MCF 10A (cell line): ENCODE data around the gene DDN. TPM values are rescaled to one million over a fixed set of nuclear protein-coding genes. Genes with fewer than 3 reads are reported as not detected.

Experiments
- BruUV-seq: library from RNA; stranded (reverse); fragments of 400-500 nt; replicated peaks from 2 replicates; lab custom pipeline; 2021; lab: Mats Ljungman, UMichigan
- CTCF ChIA-PET: fragments of 300-600 bp; sonication (Branson Sonifier 250); formaldehyde crosslinking; extraction: SDS; loops from one replicate; lab custom pipeline; 2021; ENCODE audit warnings: antibody characterized with exemption, inconsistent platforms; lab: Yijun Ruan, JAX
- POLR2A ChIA-PET: fragments of 300-600, 350-650 bp; sonication (Branson Sonifier 250); formaldehyde crosslinking; extraction: SDS; loops from one replicate; lab custom pipeline; 2020; ENCODE audit warnings: antibody characterized with exemption, inconsistent platforms; lab: Yijun Ruan, JAX
- DNase-seq: peaks from one replicate; pipeline ENCODE4 v3.0.0-alpha.2; 2018; ENCODE audit not compliant: unreplicated experiment
- H3K27ac Mint-ChIP-seq: one replicate; pipeline ENCODE4 v1.8.0; 2022; ENCODE audit warnings: mild to moderate bottlenecking, low read depth, mixed read lengths; ENCODE audit not compliant: unreplicated experiment
- H3K27me3 Mint-ChIP-seq: one replicate; pipeline ENCODE4 v1.8.0; 2022; ENCODE audit warnings: mixed read lengths; ENCODE audit not compliant: insufficient read depth, unreplicated experiment
- H3K36me3 Mint-ChIP-seq: one replicate; pipeline ENCODE4 v1.8.0; 2022; ENCODE audit warnings: mild to moderate bottlenecking, moderate library complexity, mixed read lengths; ENCODE audit not compliant: insufficient read depth, unreplicated experiment
- H3K4me1 Mint-ChIP-seq: one replicate; pipeline ENCODE4 v1.8.0; 2022; ENCODE audit warnings: mixed read lengths; ENCODE audit not compliant: insufficient read depth, unreplicated experiment
- H3K4me3 Mint-ChIP-seq: one replicate; pipeline ENCODE4 v1.8.0; 2022; ENCODE audit warnings: mild to moderate bottlenecking, moderate library complexity, mixed read lengths; ENCODE audit not compliant: unreplicated experiment
- H3K9me3 Mint-ChIP-seq: one replicate; pipeline ENCODE4 v1.8.0; 2022; ENCODE audit warnings: mixed read lengths; ENCODE audit not compliant: unreplicated experiment
- intact Hi-C: fragments of 100-400 bp; cut with micrococcal nuclease; formaldehyde crosslinking; loops from 2 replicates; pipeline ENCODE4 v1.14.1; 2022
- total RNA-seq: library from RNA; stranded (reverse); gene quantifications from 2 replicates; pipeline ENCODE4 v1.2.3, GENCODE V29; 2022
- TF ChIP-seq, protein P1 (sequence below): fragments of 200-600 bp; IDR thresholded peaks from one replicate; pipeline ENCODE4 v1.8.0; 2022; ENCODE audit warnings: antibody characterized with exemption, mild to moderate bottlenecking; ENCODE audit not compliant: unreplicated experiment

The DDN gene
- total RNA-seq, 1 experiment from 2014 or later: 0.28 TPM

DNA sequence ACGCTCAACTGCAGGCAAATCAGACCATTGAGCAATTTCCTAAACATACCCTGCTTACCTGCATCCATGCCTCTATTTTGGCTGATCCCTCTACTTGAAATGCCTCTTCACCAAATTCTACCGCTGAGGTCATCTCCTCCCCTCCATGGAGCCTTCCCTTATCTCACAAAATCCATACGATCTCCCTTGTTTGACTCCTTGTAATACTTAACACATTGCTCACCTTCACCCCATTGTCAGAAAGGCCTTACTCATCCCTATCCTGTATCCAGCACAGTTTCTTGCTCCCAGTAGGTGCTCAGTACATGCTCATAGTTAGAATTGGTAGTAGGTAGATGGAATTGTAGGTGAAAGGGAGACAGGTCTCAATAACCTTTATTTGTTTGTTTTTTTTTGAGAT lies 5.4 kb downstream of the DDN start:
- ChIA-PET CTCF (interaction anchor here (0.6 to 2.7 kb wide), 7 partner anchors 16 to 141 kb away, joined by 3 to 21 read pairs (median 5); partner anchors contain the start of genes DDX23 and WNT1), POLR2A (interaction anchor here (1.8 kb wide), 1 partner anchor 141 kb away, joined by 10 read pairs; the partner anchor contains the start of gene DDX23)
- Mint-ChIP-seq H3K9me3 (no peaks in the 10 kb centered on the region), H3K36me3 (no peaks in the 10 kb centered on the region), H3K27ac (no peak overlapping the region), H3K4me3 (no peak overlapping the region), H3K4me1 (no peaks in the 10 kb centered on the region), H3K27me3 (peaks cover 18% of the 10 kb centered on the region)
- BruUV-seq: no TSS peak
- intact Hi-C loops: loop anchor here (2.0 to 10.0 kb wide), 2 partner anchors 29 to 99 kb away; no protein-coding TSS in a partner anchor
- TF ChIP-seq, protein P1, sequence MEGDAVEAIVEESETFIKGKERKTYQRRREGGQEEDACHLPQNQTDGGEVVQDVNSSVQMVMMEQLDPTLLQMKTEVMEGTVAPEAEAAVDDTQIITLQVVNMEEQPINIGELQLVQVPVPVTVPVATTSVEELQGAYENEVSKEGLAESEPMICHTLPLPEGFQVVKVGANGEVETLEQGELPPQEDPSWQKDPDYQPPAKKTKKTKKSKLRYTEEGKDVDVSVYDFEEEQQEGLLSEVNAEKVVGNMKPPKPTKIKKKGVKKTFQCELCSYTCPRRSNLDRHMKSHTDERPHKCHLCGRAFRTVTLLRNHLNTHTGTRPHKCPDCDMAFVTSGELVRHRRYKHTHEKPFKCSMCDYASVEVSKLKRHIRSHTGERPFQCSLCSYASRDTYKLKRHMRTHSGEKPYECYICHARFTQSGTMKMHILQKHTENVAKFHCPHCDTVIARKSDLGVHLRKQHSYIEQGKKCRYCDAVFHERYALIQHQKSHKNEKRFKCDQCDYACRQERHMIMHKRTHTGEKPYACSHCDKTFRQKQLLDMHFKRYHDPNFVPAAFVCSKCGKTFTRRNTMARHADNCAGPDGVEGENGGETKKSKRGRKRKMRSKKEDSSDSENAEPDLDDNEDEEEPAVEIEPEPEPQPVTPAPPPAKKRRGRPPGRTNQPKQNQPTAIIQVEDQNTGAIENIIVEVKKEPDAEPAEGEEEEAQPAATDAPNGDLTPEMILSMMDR: no peak
- no peak for DNase-seq

DNA sequence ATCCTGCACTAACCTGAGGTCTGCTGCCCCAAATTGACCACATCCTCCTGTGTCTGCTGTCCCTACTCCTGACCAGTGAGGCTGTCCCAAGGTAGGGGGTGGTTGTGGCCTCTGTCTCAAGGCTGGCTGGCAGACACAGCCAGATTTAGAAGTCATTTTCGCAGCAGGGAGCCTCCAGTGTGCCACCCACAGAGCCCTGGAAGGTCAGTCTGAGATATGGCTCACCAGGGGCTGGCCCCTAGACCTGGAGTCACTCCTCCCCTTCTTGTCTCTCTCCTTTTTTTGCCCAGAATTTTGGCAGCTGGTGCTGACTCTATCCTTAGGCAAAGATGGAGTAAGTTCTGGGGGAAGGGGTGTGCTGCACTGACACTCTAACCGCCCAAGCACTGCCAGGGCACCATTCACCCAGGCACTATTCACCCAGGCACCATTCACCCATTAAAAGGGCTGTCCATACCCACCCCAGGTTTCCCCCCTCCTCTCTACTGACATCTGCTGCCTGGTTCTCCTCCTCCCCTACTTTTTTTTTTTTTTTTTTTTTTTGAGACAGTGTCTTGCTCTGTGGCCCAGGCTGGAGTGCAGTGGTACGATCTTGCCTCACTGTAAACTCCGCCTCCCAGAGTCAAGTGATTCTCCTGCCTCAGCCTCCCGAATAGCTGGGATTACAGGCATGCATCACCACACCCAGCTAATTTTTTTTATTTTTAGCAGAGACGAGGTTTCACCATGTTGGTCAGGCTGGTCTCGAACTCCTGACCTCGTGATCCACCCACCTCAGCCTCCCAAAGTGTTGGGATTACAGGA lies 7.7 kb downstream of the DDN start:
- DNase-seq: no peak
- ChIA-PET POLR2A (interaction anchor here (0.6 to 0.7 kb wide), 2 partner anchors 26 to 806 kb away, joined by 3 to 4 read pairs; no protein-coding TSS in a partner anchor), CTCF (interaction anchor here (1.0 to 4.5 kb wide), 2 partner anchors 14 to 139 kb away, joined by 4 to 54 read pairs; partner anchors contain the start of gene WNT1)
- intact Hi-C loops: loop anchor here (10.0 kb wide), 1 partner anchor 97 kb away; no protein-coding TSS in a partner anchor
- no peaks in the 10 kb centered on the region for H3K4me1 Mint-ChIP-seq
- peaks cover 33% of the 10 kb centered on the region for H3K27me3 Mint-ChIP-seq
- no peaks in the 10 kb centered on the region for H3K36me3 Mint-ChIP-seq
- no peaks in the 10 kb centered on the region for H3K9me3 Mint-ChIP-seq
- no peak overlapping the region for H3K4me3 Mint-ChIP-seq
- TF ChIP-seq, protein P1: no peak
- no TSS peak for BruUV-seq
- no peak overlapping the region for H3K27ac Mint-ChIP-seq

DNA sequence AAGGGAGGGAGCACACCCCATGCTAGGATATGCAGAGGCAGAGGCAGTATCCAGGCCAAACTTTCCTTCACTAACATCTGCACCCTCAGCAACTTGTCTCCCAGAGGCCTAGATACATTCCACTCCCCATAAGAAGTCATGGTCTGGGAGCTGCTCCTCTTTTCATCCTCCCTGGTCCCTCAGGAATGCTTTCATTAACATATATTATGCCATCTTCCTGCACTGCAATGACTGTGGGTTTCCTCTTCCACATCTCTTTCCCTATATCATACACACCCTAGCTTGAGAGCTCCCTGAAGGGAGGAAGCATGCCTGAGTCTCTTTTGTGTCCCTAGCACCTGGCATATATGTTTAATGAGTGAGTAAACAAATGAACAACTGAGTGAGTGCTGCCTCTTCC lies 8.6 kb downstream of the DDN start:
- H3K36me3 Mint-ChIP-seq: no peaks in the 10 kb centered on the region
- H3K4me3 Mint-ChIP-seq: no peak overlapping the region
- H3K27ac Mint-ChIP-seq: no peak overlapping the region
- DNase-seq: no peak
- H3K4me1 Mint-ChIP-seq: no peaks in the 10 kb centered on the region
- CTCF ChIA-PET: interaction anchor here (0.6 to 4.5 kb wide), 4 partner anchors 13 to 99 kb away, joined by 4 to 54 read pairs (median 4); partner anchors contain the start of gene WNT1
- POLR2A ChIA-PET: interaction anchor here (0.6 kb wide), 2 partner anchors 805 to 865 kb away, joined by 3 read pairs; no protein-coding TSS in a partner anchor
- TF ChIP-seq, protein P1: no peak
- BruUV-seq: no TSS peak
- H3K9me3 Mint-ChIP-seq: no peaks in the 10 kb centered on the region
- H3K27me3 Mint-ChIP-seq: peaks cover 38% of the 10 kb centered on the region
- intact Hi-C loops: loop anchor here (10.0 kb wide), 1 partner anchor 96 kb away; no protein-coding TSS in a partner anchor
